RCC 7860 (cell line): Measurements from ENCODE around the gene SDK1.

Experiments used
- DNase-seq: peaks from one replicate; pipeline ENCODE4 v3.0.0-alpha.2; 2015; ENCODE audit warnings: low spot score
- FAIRE-seq: peaks from 2 replicates; lab custom pipeline; 2012; peaks lifted over from hg19 to GRCh38; lab: Jason Lieb, UNC

SDK1 gene

GRCh38 chr7:3991731-3992231 lies 690.7 kb downstream of the SDK1 start:
- no peak for FAIRE-seq
- no peak for DNase-seq

- FAIRE-seq (no peak), DNase-seq (no peak)
Observed at GRCh38 chr7:3992841-3993240, 691.8 kb downstream of the SDK1 start.

- no peak for FAIRE-seq
- no peak for DNase-seq
Observed at GRCh38 chr7:3994764-3995163, 693.7 kb downstream of the SDK1 start.

GRCh38 chr7:3995187-3995586 lies 694.1 kb downstream of the SDK1 start:
- FAIRE-seq (no peak), DNase-seq (no peak)

GRCh38 chr7:3998060-3998459 lies 697.0 kb downstream of the SDK1 start:
- DNase-seq (no peak), FAIRE-seq (no peak)

- FAIRE-seq: no peak
- no peak for DNase-seq
Observed at GRCh38 chr7:4000139-4000538, 699.1 kb downstream of the SDK1 start.

GRCh38 chr7:4000934-4001333 lies 699.9 kb downstream of the SDK1 start:
- FAIRE-seq: no peak
- no peak for DNase-seq

- no peak for FAIRE-seq
- DNase-seq: no peak
Observed at GRCh38 chr7:4001742-4002141, 700.7 kb downstream of the SDK1 start.

GRCh38 chr7:4003503-4003902 lies 702.5 kb downstream of the SDK1 start:
- no peak for DNase-seq
- no peak for FAIRE-seq

GRCh38 chr7:4006687-4007086 lies 705.6 kb downstream of the SDK1 start:
- no peak for FAIRE-seq
- DNase-seq: no peak

- FAIRE-seq (no peak), DNase-seq (no peak)
Observed at GRCh38 chr7:4009211-4010060, 708.4 kb downstream of the SDK1 start.

- no peak for FAIRE-seq
Observed at GRCh38 chr7:4010061-4010605, 709.1 kb downstream of the SDK1 start.

GRCh38 chr7:4010923-4011656 lies 710.0 kb downstream of the SDK1 start:
- DNase-seq (no peak), FAIRE-seq (no peak)

More at GRCh38 chr7:4010061-4010605, 709.1 kb downstream of the SDK1 start:
- no peak for DNase-seq

- DNase-seq (no peak), FAIRE-seq (no peak)
Observed at GRCh38 chr7:4013793-4014192, 712.7 kb downstream of the SDK1 start.

GRCh38 chr7:4014346-4015050 lies 713.4 kb downstream of the SDK1 start:
- DNase-seq (no peak), FAIRE-seq (no peak)

GRCh38 chr7:4015371-4015770 lies 714.3 kb downstream of the SDK1 start:
- FAIRE-seq: no peak
- DNase-seq: no peak

- DNase-seq (no peak), FAIRE-seq (no peak)
Observed at GRCh38 chr7:4015996-4016395, 714.9 kb downstream of the SDK1 start.

GRCh38 chr7:4017081-4017480 lies 716.0 kb downstream of the SDK1 start:
- FAIRE-seq (no peak), DNase-seq (no peak)

GRCh38 chr7:4017785-4018184 lies 716.7 kb downstream of the SDK1 start:
- no peak for DNase-seq
- no peak for FAIRE-seq

GRCh38 chr7:4018601-4019316 lies 717.7 kb downstream of the SDK1 start:
- no peak for FAIRE-seq
- no peak for DNase-seq
